Fibroblast of skin of back (primary cell): Measurements from ENCODE around the gene NECAP2.
A peak's percentile ranks its signal among the peaks of the same experiment; 100 is the strongest.
"Not testable (repeated sequence)": the region's sequence is repeated elsewhere in the genome, so short reads cannot be mapped to it uniquely, and the experiment has no call there.

Experiments
- DNase-seq: peaks from one replicate; pipeline ENCODE4 v3.0.0-alpha.2; 2013

NECAP2 gene

GRCh38 chr1:16498573-16499413, 58.3 kb downstream of the NECAP2 start:
- peak; percentile 88 for DNase-seq

GRCh38 chr1:16500466-16500865, 59.9 kb downstream of the NECAP2 start:
- DNase-seq, result not testable (repeated sequence)

GRCh38 chr1:16500975-16501374, 60.5 kb downstream of the NECAP2 start:
- not testable (repeated sequence) for DNase-seq

- DNase-seq, result not testable (repeated sequence)
These were observed 60.9 kb downstream of the NECAP2 start for GRCh38 chr1:16501446-16501845.

GRCh38 chr1:16503494-16503893, 63.0 kb downstream of the NECAP2 start:
- no peak for DNase-seq

- peak; percentile 24 for DNase-seq
These were observed 65.3 kb downstream of the NECAP2 start for GRCh38 chr1:16505870-16506269.

GRCh38 chr1:16506364-16507136, 66.0 kb downstream of the NECAP2 start:
- not testable (repeated sequence) for DNase-seq

GRCh38 chr1:16508861-16509445, 68.4 kb downstream of the NECAP2 start:
- peak; percentile 30 for DNase-seq
